ENCODE results near the gene TAS2R38.

- TF ChIP-seq, protein P1, sequence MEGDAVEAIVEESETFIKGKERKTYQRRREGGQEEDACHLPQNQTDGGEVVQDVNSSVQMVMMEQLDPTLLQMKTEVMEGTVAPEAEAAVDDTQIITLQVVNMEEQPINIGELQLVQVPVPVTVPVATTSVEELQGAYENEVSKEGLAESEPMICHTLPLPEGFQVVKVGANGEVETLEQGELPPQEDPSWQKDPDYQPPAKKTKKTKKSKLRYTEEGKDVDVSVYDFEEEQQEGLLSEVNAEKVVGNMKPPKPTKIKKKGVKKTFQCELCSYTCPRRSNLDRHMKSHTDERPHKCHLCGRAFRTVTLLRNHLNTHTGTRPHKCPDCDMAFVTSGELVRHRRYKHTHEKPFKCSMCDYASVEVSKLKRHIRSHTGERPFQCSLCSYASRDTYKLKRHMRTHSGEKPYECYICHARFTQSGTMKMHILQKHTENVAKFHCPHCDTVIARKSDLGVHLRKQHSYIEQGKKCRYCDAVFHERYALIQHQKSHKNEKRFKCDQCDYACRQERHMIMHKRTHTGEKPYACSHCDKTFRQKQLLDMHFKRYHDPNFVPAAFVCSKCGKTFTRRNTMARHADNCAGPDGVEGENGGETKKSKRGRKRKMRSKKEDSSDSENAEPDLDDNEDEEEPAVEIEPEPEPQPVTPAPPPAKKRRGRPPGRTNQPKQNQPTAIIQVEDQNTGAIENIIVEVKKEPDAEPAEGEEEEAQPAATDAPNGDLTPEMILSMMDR (IDR thresholded peaks at IDR 0.05), result no peak
- TF ChIP-seq POLR2A (IDR thresholded peaks at IDR 0.05), result no peak
Measured at GRCh38 chr7:142018154-142018553, 44.6 kb upstream of the TAS2R38 start.

Measured in right lobe of liver (tissue), 4 donors.